Colonic mucosa (tissue), 4 donors: ENCODE results near the gene SMG7. TPM values are rescaled to one million over a fixed set of nuclear protein-coding genes. Genes with fewer than 3 reads are reported as not detected.

Experiments
- DNase-seq: peaks from one replicate; pipeline ENCODE4 v3.0.0-alpha.2; 2020
- H3K27ac ChIP-seq: fragments of 200-600 bp; one replicate; pipeline ENCODE4 v1.8.0; 2021
- H3K27me3 ChIP-seq: fragments of 200-600 bp; one replicate; pipeline ENCODE4 v1.8.0; 2021
- H3K36me3 ChIP-seq: fragments of 200-600 bp; one replicate; pipeline ENCODE4 v1.8.0; 2021
- H3K4me1 ChIP-seq: fragments of 200-600 bp; one replicate; pipeline ENCODE4 v1.8.0; 2021; ENCODE audit warnings: mild to moderate bottlenecking
- H3K4me3 ChIP-seq: fragments of 200-600 bp; one replicate; pipeline ENCODE4 v1.8.0; 2021
- H3K9ac ChIP-seq, 2 donors: one replicate each; pipeline ENCODE4 v1.7.0; 2013; ENCODE audit warnings: control low read depth in 2 of 2, low read depth in 2 of 2, low read length in 2 of 2
- H3K9me3 ChIP-seq: fragments of 200-600 bp; one replicate; pipeline ENCODE4 v1.8.0; 2021
- intact Hi-C: fragments of 100-400 bp; cut with DNase I; formaldehyde crosslinking; loops from one replicate; pipeline ENCODE4 v1.14.1; 2022
- total RNA-seq, 2 donors: library from RNA; stranded (reverse); fragmentation: NEBNext Ultra II Directional in 1 of 2; extraction: Animal tissue kit (Norgen Biotek cat#: 25700) in 1 of 2; gene quantifications; one replicate each; pipeline ENCODE4 v1.2.1, GENCODE V29; 2021
- TF ChIP-seq, protein P1 (sequence below): fragments of 200-600 bp; IDR thresholded peaks from one replicate; pipeline ENCODE4 v1.8.0; 2022; ENCODE audit warnings: antibody characterized with exemption, mild to moderate bottlenecking
- donor health status: healthy.
- donor health status: DM: no; HTN: no; CAD: no.
- donor health status: DM: no; HTN: no; CAD: no.

The SMG7 gene
- total RNA-seq, 2 donors from 2014 or later, result 55.2 to 57.1 TPM

DNA sequence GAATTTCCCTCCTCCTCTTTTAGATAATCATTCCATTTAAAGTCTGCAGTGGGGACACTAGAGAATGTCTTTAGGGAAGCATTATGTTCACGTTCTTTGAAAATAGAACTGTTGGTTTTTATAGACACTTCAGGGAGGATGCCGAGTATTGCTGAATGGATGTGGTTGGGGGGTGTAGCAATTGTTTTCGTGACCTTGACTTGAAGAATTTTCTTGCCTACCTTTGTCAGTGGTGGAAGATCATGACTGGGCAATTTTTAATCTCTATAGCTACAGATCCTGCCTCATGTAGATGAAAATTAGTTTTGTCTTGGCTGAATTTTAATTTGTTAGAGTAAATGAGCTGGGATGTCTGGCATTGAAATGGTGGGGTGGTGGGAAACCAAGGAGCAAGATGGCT, 3.8 kb downstream of the SMG7 start:
- Histone ChIP-seq H3K4me3 (no peak overlapping the region), H3K9me3 (no peaks in the 10 kb centered on the region), H3K4me1 (peaks cover 20% of the 10 kb centered on the region), H3K36me3 (no peaks in the 10 kb centered on the region), H3K9ac (no peak overlapping the region), H3K27ac (no peak overlapping the region), H3K27me3 (no peaks in the 10 kb centered on the region)
- TF ChIP-seq, protein P1, sequence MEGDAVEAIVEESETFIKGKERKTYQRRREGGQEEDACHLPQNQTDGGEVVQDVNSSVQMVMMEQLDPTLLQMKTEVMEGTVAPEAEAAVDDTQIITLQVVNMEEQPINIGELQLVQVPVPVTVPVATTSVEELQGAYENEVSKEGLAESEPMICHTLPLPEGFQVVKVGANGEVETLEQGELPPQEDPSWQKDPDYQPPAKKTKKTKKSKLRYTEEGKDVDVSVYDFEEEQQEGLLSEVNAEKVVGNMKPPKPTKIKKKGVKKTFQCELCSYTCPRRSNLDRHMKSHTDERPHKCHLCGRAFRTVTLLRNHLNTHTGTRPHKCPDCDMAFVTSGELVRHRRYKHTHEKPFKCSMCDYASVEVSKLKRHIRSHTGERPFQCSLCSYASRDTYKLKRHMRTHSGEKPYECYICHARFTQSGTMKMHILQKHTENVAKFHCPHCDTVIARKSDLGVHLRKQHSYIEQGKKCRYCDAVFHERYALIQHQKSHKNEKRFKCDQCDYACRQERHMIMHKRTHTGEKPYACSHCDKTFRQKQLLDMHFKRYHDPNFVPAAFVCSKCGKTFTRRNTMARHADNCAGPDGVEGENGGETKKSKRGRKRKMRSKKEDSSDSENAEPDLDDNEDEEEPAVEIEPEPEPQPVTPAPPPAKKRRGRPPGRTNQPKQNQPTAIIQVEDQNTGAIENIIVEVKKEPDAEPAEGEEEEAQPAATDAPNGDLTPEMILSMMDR, result no peak
- no peak for DNase-seq
- intact Hi-C loops, result no loop called here

DNA sequence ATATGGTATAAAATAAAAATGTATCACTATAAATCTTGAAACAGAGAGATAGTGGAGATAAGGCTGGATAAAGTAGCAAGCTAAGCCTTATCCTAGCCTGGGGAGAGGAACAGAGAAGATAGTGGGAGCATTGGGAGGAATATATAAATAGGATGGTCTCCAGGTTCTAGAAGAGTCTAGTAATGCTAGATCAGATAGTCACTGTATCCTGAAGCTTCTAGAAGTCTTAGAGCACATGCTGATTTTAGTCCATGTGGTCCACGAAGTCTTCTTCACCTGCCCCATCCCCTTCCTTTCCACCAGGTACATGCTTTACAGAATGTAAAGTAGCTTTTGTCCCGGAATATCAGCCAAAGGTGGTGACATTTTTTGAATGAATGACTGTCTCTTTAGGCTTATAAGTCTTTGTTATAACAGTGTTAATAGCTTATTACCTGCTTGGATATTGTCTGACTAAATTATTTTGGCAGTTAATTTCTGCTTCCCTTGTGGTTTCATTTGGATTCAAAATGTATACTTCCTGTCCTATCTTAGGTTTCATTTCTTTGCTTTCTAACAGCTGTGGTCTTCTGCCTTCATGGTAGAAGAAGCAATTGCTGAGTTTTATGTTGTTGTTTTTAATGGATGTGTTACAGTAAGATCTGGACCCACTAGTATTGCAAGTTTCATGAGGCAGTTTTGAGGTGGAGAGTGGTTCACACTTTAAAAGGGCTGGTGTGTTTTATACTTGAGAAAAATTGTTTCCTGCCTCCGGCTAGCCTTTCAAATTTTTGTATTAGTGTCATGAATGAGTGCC, 5.9 kb downstream of the SMG7 start:
- intact Hi-C loops, result no loop called here

DNA sequence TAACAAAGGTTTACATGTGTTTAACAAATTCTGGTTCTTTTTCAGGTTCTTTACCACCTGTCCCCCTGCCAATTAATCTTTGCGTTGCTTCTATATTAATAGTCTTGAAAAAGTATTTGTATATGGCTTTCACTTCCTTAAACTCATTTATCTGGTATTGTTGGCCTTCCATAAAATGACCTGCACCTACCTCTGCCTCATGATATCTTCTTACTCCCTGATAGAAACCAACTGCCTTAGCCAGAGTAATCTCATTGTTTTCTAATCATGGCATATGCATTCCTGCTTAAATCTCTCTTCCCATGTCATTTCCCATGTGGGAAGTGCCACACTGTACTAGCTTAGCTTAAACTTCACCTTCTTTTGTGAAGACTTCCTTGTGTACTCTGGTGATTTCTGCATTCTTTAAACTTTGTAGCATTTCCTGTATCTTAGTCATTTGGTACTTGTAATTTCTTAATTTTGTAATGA, 8.7 kb downstream of the SMG7 start:
- no peak overlapping the region for H3K4me3 ChIP-seq
- intact Hi-C loops, result no loop called here
- no peak for DNase-seq
- no peak overlapping the region for H3K27ac ChIP-seq
- H3K4me1 ChIP-seq, result peaks cover 16% of the 10 kb centered on the region
- no peaks in the 10 kb centered on the region for H3K9me3 ChIP-seq
- H3K9ac ChIP-seq, result no peak overlapping the region
- no peaks in the 10 kb centered on the region for H3K36me3 ChIP-seq
- H3K27me3 ChIP-seq, result no peaks in the 10 kb centered on the region
- TF ChIP-seq, protein P1, result no peak

More for the DNA sequence above, 5.9 kb downstream of the SMG7 start:
- DNase-seq, result no peak
- H3K4me1 ChIP-seq, result peaks cover 21% of the 10 kb centered on the region
- no peak overlapping the region for H3K27ac ChIP-seq
- peak overlapping the region in 1 of 2 donors; percentile 27 for H3K9ac ChIP-seq
- H3K9me3 ChIP-seq, result no peaks in the 10 kb centered on the region
- TF ChIP-seq, protein P1, result no peak
- H3K36me3 ChIP-seq, result no peaks in the 10 kb centered on the region
- H3K27me3 ChIP-seq, result no peaks in the 10 kb centered on the region
- H3K4me3 ChIP-seq, result no peak overlapping the region

DNA sequence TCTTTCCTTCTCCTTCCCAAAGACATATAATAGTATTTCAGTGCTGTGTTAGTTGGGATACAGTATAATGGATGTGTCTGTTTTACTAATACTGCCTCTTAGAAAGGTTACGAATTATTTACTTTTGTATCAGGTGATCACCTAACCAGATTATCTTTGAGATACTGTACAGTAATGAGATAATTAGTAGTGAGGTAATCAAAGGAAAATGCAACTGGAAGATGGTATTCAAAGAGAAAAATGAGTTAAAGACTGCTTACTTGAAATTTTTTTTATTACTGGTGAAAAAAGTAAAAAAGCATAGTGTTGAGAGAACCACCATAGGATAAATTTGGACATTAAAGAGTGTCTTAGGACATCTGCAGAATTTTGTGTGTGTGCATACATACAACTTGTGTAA, 10.9 kb downstream of the SMG7 start:
- Histone ChIP-seq H3K27me3 (no peaks in the 10 kb centered on the region), H3K4me3 (no peak overlapping the region), H3K9me3 (no peaks in the 10 kb centered on the region), H3K27ac (no peak overlapping the region), H3K4me1 (peaks cover 16% of the 10 kb centered on the region), H3K36me3 (no peaks in the 10 kb centered on the region), H3K9ac (no peak overlapping the region)
- TF ChIP-seq, protein P1, result no peak
- DNase-seq, result no peak
- intact Hi-C loops, result no loop called here

DNA sequence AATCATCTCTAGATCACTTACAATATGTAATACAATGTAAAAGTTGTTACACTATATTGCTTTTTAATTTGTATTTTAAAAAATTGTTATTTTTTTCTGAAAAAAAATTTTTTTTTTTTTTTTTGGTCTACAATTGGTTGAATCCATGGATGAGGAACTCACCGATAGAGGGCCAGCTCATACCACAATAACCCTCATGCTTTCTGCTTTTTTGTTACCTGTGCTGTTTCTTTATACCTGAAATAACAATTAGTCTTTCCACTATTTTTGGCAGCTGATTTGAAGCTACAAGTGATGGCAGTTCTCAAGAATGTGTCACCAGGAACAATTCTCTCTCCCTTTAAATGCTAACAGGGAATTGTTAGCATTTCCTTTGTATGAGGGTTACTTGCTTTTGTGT, 12.0 kb downstream of the SMG7 start:
- Histone ChIP-seq H3K4me1 (peaks cover 16% of the 10 kb centered on the region), H3K4me3 (no peak overlapping the region), H3K36me3 (no peaks in the 10 kb centered on the region), H3K27ac (no peak overlapping the region), H3K27me3 (no peaks in the 10 kb centered on the region), H3K9me3 (no peaks in the 10 kb centered on the region), H3K9ac (no peak overlapping the region)
- TF ChIP-seq, protein P1, result no peak
- no peak for DNase-seq
- intact Hi-C loops, result no loop called here
